ENCODE measurements around the gene CNKSR3.

The CNKSR3 gene

DNA sequence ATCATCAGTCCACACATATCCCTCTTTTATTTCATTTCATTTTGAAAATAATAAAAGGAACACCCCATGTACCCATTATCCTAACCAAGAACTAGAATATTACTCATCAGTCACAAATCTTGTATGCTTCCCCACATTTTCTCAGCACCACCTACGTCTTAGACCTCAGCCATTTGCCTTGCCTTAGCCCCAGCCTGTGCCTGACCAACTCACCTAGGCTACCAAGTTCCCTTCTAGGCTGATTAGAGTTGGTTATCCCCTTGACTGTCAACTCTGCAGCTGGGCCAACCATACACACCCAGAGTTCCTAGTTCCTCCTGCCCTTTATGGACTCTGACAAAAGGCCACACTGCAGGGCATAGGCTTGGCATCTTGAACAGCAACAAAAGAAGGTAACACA is 120.5 kb downstream of the CNKSR3 start:
- Histone ChIP-seq H3K36me3 (ENCODE audit: control insufficient read depth, insufficient read depth, low read length) (no peaks in the 10 kb centered on the region), H3K27ac (ENCODE audit: low read depth, low read length) (no peak overlapping the region), H2AK5ac (ENCODE audit: low read length) (no peak overlapping the region), H2BK5ac (ENCODE audit: low read length) (no peak overlapping the region), H3K79me1 (ENCODE audit: low read length) (no peaks in the 10 kb centered on the region), H2BK120ac (ENCODE audit: low read depth, low read length) (no peak overlapping the region), H3K27me3 (ENCODE audit: insufficient read depth, low read length, poor library complexity) (no peaks in the 10 kb centered on the region), H4K5ac (ENCODE audit: low read length) (no peak overlapping the region), H3K56ac (ENCODE audit: low read length) (no peak overlapping the region), H3K23ac (ENCODE audit: low read length) (no peak overlapping the region), H3K9ac (ENCODE audit: low read length) (no peak overlapping the region), H3K4ac (ENCODE audit: low read depth, low read length) (no peak overlapping the region), H2BK15ac (replicated peaks; ENCODE audit: low read depth) (no peak overlapping the region), H3K18ac (ENCODE audit: low read length) (no peak overlapping the region), H3K79me2 (ENCODE audit: control insufficient read depth, insufficient read depth, low read length) (no peaks in the 10 kb centered on the region), H3K4me2 (ENCODE audit: low read length) (no peak overlapping the region), H3K4me1 (ENCODE audit: control insufficient read depth, low read depth, low read length) (no peaks in the 10 kb centered on the region), H3K4me3 (ENCODE audit: low read length) (no peak overlapping the region), H4K8ac (ENCODE audit: low read depth, low read length) (no peak overlapping the region)
- no peak for DNase-seq
- no CpG with 5 or more reads among the region's 1 CpG for WGBS (ENCODE audit: extremely low coverage, insufficient coverage, low lambda C conversion rate)

DNA sequence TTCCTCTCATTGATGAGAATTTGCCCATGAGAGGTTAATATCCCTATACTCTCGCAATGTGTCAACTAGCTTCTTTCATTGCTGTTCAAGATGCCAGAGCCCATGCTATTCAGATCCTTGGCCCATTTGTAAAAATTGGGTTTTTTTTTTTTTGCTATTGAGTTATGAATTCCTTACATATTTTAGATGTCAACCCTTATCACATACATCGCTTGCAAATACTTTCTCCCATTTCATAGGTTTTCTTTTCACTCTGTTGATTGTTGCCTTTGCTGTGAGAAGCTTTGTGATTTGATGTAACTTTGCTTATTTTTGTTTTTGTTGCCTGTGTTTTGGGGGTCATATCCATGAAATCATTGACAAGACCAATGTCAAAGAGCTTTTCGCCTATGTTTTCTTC is 121.7 kb downstream of the CNKSR3 start:
- no peak overlapping the region for H3K23ac ChIP-seq (ENCODE audit: low read length)
- WGBS (ENCODE audit: extremely low coverage, insufficient coverage, low lambda C conversion rate), result no CpG with 5 or more reads among the region's 3 CpGs
- H2AK5ac ChIP-seq (ENCODE audit: low read length), result no peak overlapping the region
- H3K36me3 ChIP-seq (ENCODE audit: control insufficient read depth, insufficient read depth, low read length), result no peaks in the 10 kb centered on the region
- no peaks in the 10 kb centered on the region for H3K4me1 ChIP-seq (ENCODE audit: control insufficient read depth, low read depth, low read length)
- H2BK120ac ChIP-seq (ENCODE audit: low read depth, low read length), result no peak overlapping the region
- H3K27ac ChIP-seq (ENCODE audit: low read depth, low read length), result no peak overlapping the region
- H2BK5ac ChIP-seq (ENCODE audit: low read length), result no peak overlapping the region
- no peak overlapping the region for H4K8ac ChIP-seq (ENCODE audit: low read depth, low read length)
- no peak overlapping the region for H2BK15ac ChIP-seq (replicated peaks; ENCODE audit: low read depth)
- no peak overlapping the region for H3K56ac ChIP-seq (ENCODE audit: low read length)
- no peak overlapping the region for H3K4ac ChIP-seq (ENCODE audit: low read depth, low read length)
- no peak overlapping the region for H3K4me2 ChIP-seq (ENCODE audit: low read length)
- no peak overlapping the region for H3K4me3 ChIP-seq (ENCODE audit: low read length)
- no peak overlapping the region for H3K18ac ChIP-seq (ENCODE audit: low read length)
- no peak overlapping the region for H4K5ac ChIP-seq (ENCODE audit: low read length)
- H3K27me3 ChIP-seq (ENCODE audit: insufficient read depth, low read length, poor library complexity), result no peaks in the 10 kb centered on the region
- H3K9ac ChIP-seq (ENCODE audit: low read length), result no peak overlapping the region
- DNase-seq, result no peak
- no peaks in the 10 kb centered on the region for H3K79me1 ChIP-seq (ENCODE audit: low read length)
- no peaks in the 10 kb centered on the region for H3K79me2 ChIP-seq (ENCODE audit: control insufficient read depth, insufficient read depth, low read length)

DNA sequence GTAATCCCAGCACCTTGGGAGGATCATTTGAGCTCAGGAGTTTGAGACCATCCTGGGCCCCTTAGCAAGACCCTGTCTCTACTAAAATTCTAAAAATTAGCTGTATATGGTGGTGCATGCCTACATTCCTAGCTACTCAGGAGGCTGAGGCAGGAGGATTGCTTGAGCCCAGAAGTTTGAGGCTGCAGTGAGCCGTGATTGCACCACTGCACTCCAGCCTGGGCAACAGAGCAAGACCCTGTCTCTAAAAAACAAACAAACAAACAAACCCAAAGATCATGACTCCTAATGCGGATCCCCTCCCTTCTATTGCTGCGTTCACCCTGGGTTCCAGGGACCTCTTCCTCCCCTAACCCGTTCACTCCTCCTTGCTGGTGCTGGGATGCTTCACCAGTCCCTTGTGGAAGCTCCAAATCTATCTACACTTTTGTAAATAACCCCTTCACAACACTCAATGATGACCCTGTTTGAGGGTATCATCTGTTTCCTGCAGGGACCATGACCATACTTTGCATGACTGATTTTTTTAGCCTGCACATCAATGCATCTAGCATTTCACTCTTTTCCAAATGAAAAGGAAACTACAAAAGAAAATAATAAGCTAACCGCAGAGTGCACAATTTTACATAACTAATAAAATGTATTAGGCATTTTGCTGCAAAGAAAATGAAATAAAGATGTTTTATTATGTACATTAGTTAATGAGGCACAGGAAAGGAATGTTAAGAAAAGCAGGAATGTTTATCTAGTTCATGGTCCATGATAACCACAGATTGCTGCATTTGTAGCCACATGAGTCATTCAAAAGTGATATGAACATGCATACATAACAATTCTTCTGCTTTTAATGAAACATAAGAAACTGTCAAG is 123.4 kb downstream of the CNKSR3 start:
- Histone ChIP-seq H2BK15ac (replicated peaks; ENCODE audit: low read depth) (no peak overlapping the region), H2BK5ac (ENCODE audit: low read length) (no peak overlapping the region), H3K27me3 (ENCODE audit: insufficient read depth, low read length, poor library complexity) (no peaks in the 10 kb centered on the region), H4K8ac (ENCODE audit: low read depth, low read length) (no peak overlapping the region), H2BK120ac (ENCODE audit: low read depth, low read length) (no peak overlapping the region), H3K4ac (ENCODE audit: low read depth, low read length) (no peak overlapping the region), H3K79me1 (ENCODE audit: low read length) (no peaks in the 10 kb centered on the region), H2AK5ac (ENCODE audit: low read length) (no peak overlapping the region), H3K79me2 (ENCODE audit: control insufficient read depth, insufficient read depth, low read length) (no peaks in the 10 kb centered on the region), H4K5ac (ENCODE audit: low read length) (no peak overlapping the region), H3K36me3 (ENCODE audit: control insufficient read depth, insufficient read depth, low read length) (no peaks in the 10 kb centered on the region), H3K4me3 (ENCODE audit: low read length) (no peak overlapping the region), H3K4me1 (ENCODE audit: control insufficient read depth, low read depth, low read length) (no peaks in the 10 kb centered on the region), H3K56ac (ENCODE audit: low read length) (no peak overlapping the region), H3K4me2 (ENCODE audit: low read length) (no peak overlapping the region), H3K23ac (ENCODE audit: low read length) (no peak overlapping the region), H3K18ac (ENCODE audit: low read length) (no peak overlapping the region), H3K9ac (ENCODE audit: low read length) (no peak overlapping the region), H3K27ac (ENCODE audit: low read depth, low read length) (no peak overlapping the region)
- no CpG with 5 or more reads among the region's 5 CpGs for WGBS (ENCODE audit: extremely low coverage, insufficient coverage, low lambda C conversion rate)
- no peak for DNase-seq

DNA sequence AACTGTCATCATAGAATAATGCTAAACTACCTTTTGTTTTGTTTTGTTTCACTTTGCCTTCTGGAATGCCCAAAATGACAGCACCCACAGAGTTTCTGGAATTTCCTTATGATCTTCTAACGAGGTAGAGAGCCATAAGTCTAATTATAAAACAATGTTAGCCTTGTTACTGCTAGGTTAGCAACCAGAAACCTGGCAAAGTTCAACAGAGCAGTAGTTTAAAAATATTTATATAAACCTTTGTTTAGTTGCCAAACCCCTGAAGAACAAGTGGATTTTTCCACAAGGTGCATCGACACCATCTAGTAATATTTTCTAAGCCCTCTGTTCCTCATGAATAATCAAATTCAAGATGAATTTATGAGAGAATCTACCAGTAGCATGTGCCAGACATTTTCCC is 126.3 kb downstream of the CNKSR3 start:
- no peak overlapping the region for H3K4ac ChIP-seq (ENCODE audit: low read depth, low read length)
- no peak for DNase-seq
- H3K79me2 ChIP-seq (ENCODE audit: control insufficient read depth, insufficient read depth, low read length), result no peaks in the 10 kb centered on the region
- H3K4me2 ChIP-seq (ENCODE audit: low read length), result no peak overlapping the region
- no peaks in the 10 kb centered on the region for H3K27me3 ChIP-seq (ENCODE audit: insufficient read depth, low read length, poor library complexity)
- no peak overlapping the region for H3K23ac ChIP-seq (ENCODE audit: low read length)
- H3K27ac ChIP-seq (ENCODE audit: low read depth, low read length), result no peak overlapping the region
- H3K4me1 ChIP-seq (ENCODE audit: control insufficient read depth, low read depth, low read length), result no peaks in the 10 kb centered on the region
- H3K9ac ChIP-seq (ENCODE audit: low read length), result no peak overlapping the region
- no peaks in the 10 kb centered on the region for H3K79me1 ChIP-seq (ENCODE audit: low read length)
- H2BK15ac ChIP-seq (replicated peaks; ENCODE audit: low read depth), result no peak overlapping the region
- no peak overlapping the region for H4K5ac ChIP-seq (ENCODE audit: low read length)
- H2BK5ac ChIP-seq (ENCODE audit: low read length), result no peak overlapping the region
- no CpG with 5 or more reads among the region's 2 CpGs for WGBS (ENCODE audit: extremely low coverage, insufficient coverage, low lambda C conversion rate)
- no peak overlapping the region for H3K56ac ChIP-seq (ENCODE audit: low read length)
- no peak overlapping the region for H3K4me3 ChIP-seq (ENCODE audit: low read length)
- no peak overlapping the region for H3K18ac ChIP-seq (ENCODE audit: low read length)
- H2AK5ac ChIP-seq (ENCODE audit: low read length), result no peak overlapping the region
- no peak overlapping the region for H2BK120ac ChIP-seq (ENCODE audit: low read depth, low read length)
- no peak overlapping the region for H4K8ac ChIP-seq (ENCODE audit: low read depth, low read length)
- no peaks in the 10 kb centered on the region for H3K36me3 ChIP-seq (ENCODE audit: control insufficient read depth, insufficient read depth, low read length)

DNA sequence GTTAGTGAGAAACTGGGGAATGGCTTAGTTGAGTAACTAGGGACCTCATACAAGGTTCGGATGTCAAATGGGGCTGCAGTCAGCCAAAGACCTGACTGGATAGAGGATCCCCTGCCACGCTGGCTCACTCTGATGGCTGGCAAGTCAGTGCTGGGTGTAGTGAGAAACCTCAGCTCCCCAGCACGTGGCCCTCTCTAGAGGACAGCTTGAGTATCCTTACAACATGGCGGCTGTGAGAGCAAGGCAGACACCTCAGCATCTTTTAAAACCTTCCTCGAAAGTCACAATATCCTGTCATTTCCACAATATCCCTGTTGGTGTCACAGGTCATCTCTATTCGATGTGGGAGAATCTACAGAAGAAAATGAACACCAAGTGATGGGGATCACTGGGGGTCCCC is 127.2 kb downstream of the CNKSR3 start:
- Histone ChIP-seq H2AK5ac (ENCODE audit: low read length) (no peak overlapping the region), H3K79me2 (ENCODE audit: control insufficient read depth, insufficient read depth, low read length) (no peaks in the 10 kb centered on the region), H3K27ac (ENCODE audit: low read depth, low read length) (no peak overlapping the region), H3K27me3 (ENCODE audit: insufficient read depth, low read length, poor library complexity) (no peaks in the 10 kb centered on the region), H4K5ac (ENCODE audit: low read length) (no peak overlapping the region), H3K23ac (ENCODE audit: low read length) (no peak overlapping the region), H3K56ac (ENCODE audit: low read length) (no peak overlapping the region), H3K9ac (ENCODE audit: low read length) (no peak overlapping the region), H4K8ac (ENCODE audit: low read depth, low read length) (no peak overlapping the region), H3K4me3 (ENCODE audit: low read length) (no peak overlapping the region), H3K36me3 (ENCODE audit: control insufficient read depth, insufficient read depth, low read length) (no peaks in the 10 kb centered on the region), H3K4me1 (ENCODE audit: control insufficient read depth, low read depth, low read length) (no peaks in the 10 kb centered on the region), H2BK5ac (ENCODE audit: low read length) (no peak overlapping the region), H3K79me1 (ENCODE audit: low read length) (no peaks in the 10 kb centered on the region), H2BK15ac (replicated peaks; ENCODE audit: low read depth) (no peak overlapping the region), H3K4ac (ENCODE audit: low read depth, low read length) (no peak overlapping the region), H3K4me2 (ENCODE audit: low read length) (no peak overlapping the region), H2BK120ac (ENCODE audit: low read depth, low read length) (no peak overlapping the region), H3K18ac (ENCODE audit: low read length) (no peak overlapping the region)
- DNase-seq, result no peak
- WGBS (ENCODE audit: extremely low coverage, insufficient coverage, low lambda C conversion rate), result no CpG with 5 or more reads among the region's 6 CpGs

DNA sequence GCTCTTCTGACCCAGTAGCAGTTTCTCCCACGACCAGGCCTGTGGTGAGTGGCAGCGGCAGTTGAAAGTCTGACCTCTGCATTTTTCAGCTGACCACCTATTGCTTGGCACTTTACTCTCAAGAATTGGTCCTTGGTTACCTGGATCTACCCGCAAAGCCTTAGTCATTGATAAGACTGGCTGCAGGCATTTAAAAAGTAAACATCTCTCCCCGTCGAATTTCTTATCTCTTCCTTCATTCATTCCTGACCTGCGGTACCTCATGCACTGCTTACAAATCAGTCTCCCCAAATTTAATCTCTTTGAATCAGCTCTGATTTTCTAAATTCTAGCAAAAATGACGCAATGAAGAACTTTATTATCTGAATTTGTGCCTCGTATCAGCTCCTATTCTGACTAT is 127.7 kb downstream of the CNKSR3 start:
- no peak overlapping the region for H3K4me3 ChIP-seq (ENCODE audit: low read length)
- no peak overlapping the region for H4K5ac ChIP-seq (ENCODE audit: low read length)
- H3K9ac ChIP-seq (ENCODE audit: low read length), result no peak overlapping the region
- no peaks in the 10 kb centered on the region for H3K36me3 ChIP-seq (ENCODE audit: control insufficient read depth, insufficient read depth, low read length)
- no peak overlapping the region for H3K18ac ChIP-seq (ENCODE audit: low read length)
- H3K4me1 ChIP-seq (ENCODE audit: control insufficient read depth, low read depth, low read length), result no peaks in the 10 kb centered on the region
- no peak overlapping the region for H3K23ac ChIP-seq (ENCODE audit: low read length)
- H3K27me3 ChIP-seq (ENCODE audit: insufficient read depth, low read length, poor library complexity), result no peaks in the 10 kb centered on the region
- H3K27ac ChIP-seq (ENCODE audit: low read depth, low read length), result no peak overlapping the region
- no peak overlapping the region for H2BK5ac ChIP-seq (ENCODE audit: low read length)
- H3K79me1 ChIP-seq (ENCODE audit: low read length), result no peaks in the 10 kb centered on the region
- no CpG with 5 or more reads among the region's 8 CpGs for WGBS (ENCODE audit: extremely low coverage, insufficient coverage, low lambda C conversion rate)
- H4K8ac ChIP-seq (ENCODE audit: low read depth, low read length), result no peak overlapping the region
- no peak overlapping the region for H2AK5ac ChIP-seq (ENCODE audit: low read length)
- H3K56ac ChIP-seq (ENCODE audit: low read length), result no peak overlapping the region
- DNase-seq, result no peak
- no peaks in the 10 kb centered on the region for H3K79me2 ChIP-seq (ENCODE audit: control insufficient read depth, insufficient read depth, low read length)
- no peak overlapping the region for H2BK15ac ChIP-seq (replicated peaks; ENCODE audit: low read depth)
- no peak overlapping the region for H2BK120ac ChIP-seq (ENCODE audit: low read depth, low read length)
- H3K4ac ChIP-seq (ENCODE audit: low read depth, low read length), result no peak overlapping the region
- no peak overlapping the region for H3K4me2 ChIP-seq (ENCODE audit: low read length)
